HepG2 (cell line): Measurements from ENCODE around the gene RPL4. TPM values are rescaled to one million over a fixed set of nuclear protein-coding genes. Genes with fewer than 3 reads are reported as not detected.
A peak's percentile ranks its signal among the peaks of the same experiment; 100 is the strongest.

Experiments
- ATAC-seq: fragments of 200-7000 bp; cut with Tn5 transposase; 3 replicates; pipeline ENCODE4 v1.9.1; 2020; ENCODE audit warnings: mild to moderate bottlenecking, moderate library complexity
- BruUV-seq: library from RNA; stranded (reverse); fragments of 400-500 nt; replicated peaks from 2 replicates; lab custom pipeline; 2021; lab: Mats Ljungman, UMichigan
- CTCF ChIA-PET: fragments of 300-600 bp; formaldehyde crosslinking; extraction: SDS; loops from one replicate; lab custom pipeline; 2021; ENCODE audit warnings: low total read pairs, inconsistent platforms, low intra/inter-chr PET ratio; lab: Yijun Ruan, JAX
- POLR2A ChIA-PET: fragments of 350-600 bp; sonication (Branson Sonifier 250); formaldehyde crosslinking; loops from one replicate; lab custom pipeline; 2020; ENCODE audit warnings: antibody characterized with exemption, inconsistent platforms; lab: Yijun Ruan, JAX
- DNase-seq: peaks from one replicate; pipeline ENCODE4 v3.0.0-alpha.2; 2015; ENCODE audit warnings: low spot score
- FAIRE-seq: peaks from 3 replicates; lab custom pipeline; 2011; peaks lifted over from hg19 to GRCh38; lab: Jason Lieb, UNC
- H2AFZ ChIP-seq: one replicate; pipeline ENCODE4 v1.6.1; 2011; ENCODE audit warnings: low read length, inconsistent platforms
- H3K27ac ChIP-seq: fragments of 300-600 bp; 3 replicates; pipeline ENCODE4 v1.8.0; 2011; ENCODE audit warnings: mixed run types, mild to moderate bottlenecking, mixed read lengths, low read length, inconsistent platforms; ENCODE audit not compliant: insufficient read depth; ENCODE audit errors: extremely low read length
- H3K27me3 ChIP-seq, 2 experiments: fragments of 200-600 bp in 1 of 2; 2 replicates in 1 of 2; 3 replicates in 1 of 2; pipeline versions ENCODE4 v1.6.0 to v1.8.0; 2011; ENCODE audit warnings: low read length in 2 of 2, mild to moderate bottlenecking in 2 of 2, moderate library complexity in 2 of 2, inconsistent platforms in 1 of 2; ENCODE audit not compliant: insufficient read depth in 2 of 2, control insufficient read depth in 1 of 2
- H3K36me3 ChIP-seq, 2 experiments: fragments of 200-600 bp in 1 of 2; replicated peaks in 1 of 2; 2 replicates in 1 of 2; 3 replicates in 1 of 2; pipeline versions ENCODE4 v1.5.1 to v1.8.0; 2011; ENCODE audit warnings: low read length in 2 of 2, inconsistent platforms in 1 of 2; ENCODE audit not compliant: insufficient read depth in 2 of 2, control insufficient read depth in 1 of 2
- H3K4me1 ChIP-seq: 2 replicates; pipeline ENCODE4 v1.5.1; 2012; ENCODE audit warnings: low read length, inconsistent platforms; ENCODE audit not compliant: insufficient read depth
- H3K4me2 ChIP-seq: 2 replicates; pipeline ENCODE4 v1.6.0; 2011; ENCODE audit warnings: low read depth, low read length, inconsistent platforms
- H3K4me3 ChIP-seq, 3 experiments: fragments of 200-600 bp in 1 of 3; sonication (generic), shearing (Covaris generic) in 1 of 3; replicated peaks in 1 of 3; 2 replicates each; pipeline ENCODE4 v1.5.1; 2011 to 2016; ENCODE audit warnings: low read length in 3 of 3, inconsistent platforms in 2 of 3, low read depth in 2 of 3, mild to moderate bottlenecking in 2 of 3, control low read depth in 1 of 3, mixed read lengths in 1 of 3; ENCODE audit not compliant: insufficient read depth in 1 of 3
- H3K79me2 ChIP-seq: one replicate; pipeline ENCODE4 v1.6.1; 2011; ENCODE audit warnings: low read length, inconsistent platforms; ENCODE audit not compliant: insufficient read depth
- H3K9ac ChIP-seq: 2 replicates; pipeline ENCODE4 v1.6.0; 2011; ENCODE audit warnings: mild to moderate bottlenecking, low read depth, low read length, inconsistent platforms; ENCODE audit not compliant: insufficient read depth
- H3K9me3 ChIP-seq: 2 replicates; pipeline ENCODE4 v1.5.1; 2012; ENCODE audit warnings: mild to moderate bottlenecking, low read length
- H4K20me1 ChIP-seq: 2 replicates; pipeline ENCODE4 v1.6.0; 2011; ENCODE audit warnings: inconsistent platforms, mild to moderate bottlenecking, low read length, moderate library complexity; ENCODE audit not compliant: insufficient read depth
- ARNT ChIP-seq: fragments of 450-650 bp; IDR thresholded peaks from 2 replicates; pipeline ENCODE4 v1.6.1; 2017
- ATF7 ChIP-seq, 2 experiments: fragments of 450-650 bp in 1 of 2; sonication (generic) in 1 of 2; formaldehyde crosslinking in 1 of 2; IDR thresholded peaks; 2 replicates each; pipeline versions ENCODE4 v1.4.0 to v1.6.1; 2016 to 2020; ENCODE audit warnings: antibody characterized with exemption in 1 of 2, mild to moderate bottlenecking in 1 of 2, missing genetic modification reagents in 1 of 2
- DR1 ChIP-seq: sonication (generic); formaldehyde crosslinking; IDR thresholded peaks from 2 replicates; pipeline ENCODE4 v1.8.0; 2021; ENCODE audit warnings: mild to moderate bottlenecking, missing genetic modification reagents, inconsistent platforms
- GFI1 ChIP-seq: sonication (generic); formaldehyde crosslinking; IDR thresholded peaks from 2 replicates; pipeline ENCODE4 v1.5.0; 2020; ENCODE audit warnings: missing genetic modification reagents, mild to moderate bottlenecking, borderline replicate concordance
- MAFF ChIP-seq: IDR thresholded peaks from 2 replicates; pipeline ENCODE4 v1.6.1; 2011; ENCODE audit warnings: low read depth, low read length, improper control_type of control experiment
- MTF2 ChIP-seq: sonication (generic); formaldehyde crosslinking; IDR thresholded peaks from 2 replicates; pipeline ENCODE4 v1.5.0; 2020; ENCODE audit warnings: missing genetic modification reagents, borderline replicate concordance
- SETDB1 ChIP-seq: sonication (generic); formaldehyde crosslinking; IDR thresholded peaks from 2 replicates; pipeline ENCODE4 v1.5.1; 2020; ENCODE audit warnings: missing genetic modification reagents, mild to moderate bottlenecking, borderline replicate concordance
- TFE3 ChIP-seq: IDR thresholded peaks from 2 replicates; pipeline ENCODE4 v1.6.1; 2016
- TOPORS ChIP-seq: sonication (generic); formaldehyde crosslinking; IDR thresholded peaks from 2 replicates; pipeline ENCODE4 v1.8.0; 2023; ENCODE audit warnings: mild to moderate bottlenecking, missing genetic modification reagents
- ZFP62 ChIP-seq: sonication (generic); formaldehyde crosslinking; IDR thresholded peaks from 2 replicates; pipeline ENCODE4 v1.4.0; 2020; ENCODE audit warnings: missing genetic modification reagents
- ZNF343 ChIP-seq: sonication (generic); formaldehyde crosslinking; IDR thresholded peaks from 2 replicates; pipeline ENCODE4 v1.4.0; 2020; ENCODE audit warnings: mild to moderate bottlenecking, missing genetic modification reagents
- ZNF713 ChIP-seq: sonication (generic); formaldehyde crosslinking; IDR thresholded peaks from 2 replicates; pipeline ENCODE4 v1.4.0; 2020; ENCODE audit warnings: mild to moderate bottlenecking, missing genetic modification reagents
- WGBS: methylation state at CpG from one replicate; pipeline ENCODE4 v1.1.6; 2017; ENCODE audit warnings: low lambda C conversion rate; 5-methylcytosine and 5-hydroxymethylcytosine counted together
- in situ Hi-C: cut with HindIII; loops from 2 replicates; pipeline ENCODE4 v1.10.0; 2017; ENCODE audit warnings: low pct_unique_long_range_greater_than_20kb; ENCODE audit not compliant: extremely low pct_ligation_motif_present
- intact Hi-C: fragments of 100-400 bp; cut with micrococcal nuclease; formaldehyde crosslinking; loops from one replicate; pipeline ENCODE4 v1.10.0; 2022; ENCODE audit not compliant: unreplicated experiment
- polyA plus RNA-seq, 8 experiments: library from polyadenylated mRNA; depleted of rRNA in 3 of 8; stranded (reverse) in 7 of 8; unstranded in 1 of 8; fragments of >200 nt; fragmentation: Illumina TruSeq in 4 of 8; extraction: Trizol in 4 of 8; gene quantifications; 2 replicates each; pipeline versions ENCODE4 v1.2.1 to v1.2.3, GENCODE V29; 2011 to 2016; ENCODE audit warnings: low read depth in 4 of 8, missing spikeins in 1 of 8, mixed read lengths in 1 of 8; ENCODE audit not compliant: insufficient read depth in 1 of 8
- total RNA-seq, 5 experiments: library from RNA; depleted of rRNA; stranded (reverse); fragments of >200 nt; fragmentation: Illumina TruSeq; extraction: Trizol; gene quantifications; 2 replicates each; pipeline ENCODE4 v1.2.3, GENCODE V29; 2016; ENCODE audit warnings: low read depth in 1 of 5
- TF ChIP-seq, protein P1 (sequence below): sonication (generic); formaldehyde crosslinking; IDR thresholded peaks from 2 replicates; pipeline ENCODE4 v1.4.0; 2020; ENCODE audit warnings: mild to moderate bottlenecking, low read depth, missing genetic modification reagents

Gene RPL4
- total and polyA plus RNA-seq, 2 of the 13 experiments (the other 11 are each of a cell fraction or from before 2014, with no cell fraction given) = 3,630 to 3,960 TPM

DNA sequence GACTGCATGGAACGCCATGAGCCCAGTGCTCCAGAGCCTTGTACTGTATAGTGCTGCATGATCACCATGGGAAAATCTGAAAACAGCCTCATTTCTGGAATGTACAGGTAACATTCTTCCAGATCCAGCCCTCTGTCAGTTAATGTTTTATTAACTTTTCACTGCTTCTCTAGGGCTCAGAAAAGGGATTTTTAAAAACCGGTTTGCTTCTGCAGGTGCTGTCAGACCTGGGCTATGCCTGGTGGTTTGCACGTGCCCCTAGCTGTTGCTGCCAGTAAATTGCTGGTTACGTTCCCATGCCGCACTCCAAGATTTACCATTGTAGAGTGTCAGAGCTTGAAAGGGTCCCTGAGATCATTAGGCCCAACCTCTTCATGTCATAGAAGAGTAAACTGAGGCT lies 16.1 kb downstream of the RPL4 start:
- Histone ChIP-seq H3K4me3 (no peak overlapping the region), H3K36me3 (peaks cover 16 to 65% of the 10 kb centered on the region in 2 experiments), H3K9ac (no peak overlapping the region), H4K20me1 (no peaks in the 10 kb centered on the region), H2AFZ (no peak overlapping the region), H3K79me2 (no peaks in the 10 kb centered on the region), H3K4me2 (no peak overlapping the region), H3K4me1 (no peaks in the 10 kb centered on the region), H3K27ac (no peak overlapping the region), H3K9me3 (no peaks in the 10 kb centered on the region), H3K27me3 (no peaks in the 10 kb centered on the region)
- TF ChIP-seq ZNF343 (CRISPR knock-in tag) (no peak), DR1 (CRISPR knock-in tag) (no peak), MTF2 (no peak), ZNF713 (CRISPR knock-in tag) (no peak), ARNT (no peak), TOPORS (no peak), SETDB1 (no peak), GFI1 (no peak), ZFP62 (no peak), ATF7 (IDR thresholded peaks at IDR 0.05) (no peak), ATF7 (CRISPR knock-in tag; IDR thresholded peaks at IDR 0.05) (no peak), TFE3 (CRISPR knock-in tag) (no peak), MAFF (no peak)
- TF ChIP-seq, protein P1, sequence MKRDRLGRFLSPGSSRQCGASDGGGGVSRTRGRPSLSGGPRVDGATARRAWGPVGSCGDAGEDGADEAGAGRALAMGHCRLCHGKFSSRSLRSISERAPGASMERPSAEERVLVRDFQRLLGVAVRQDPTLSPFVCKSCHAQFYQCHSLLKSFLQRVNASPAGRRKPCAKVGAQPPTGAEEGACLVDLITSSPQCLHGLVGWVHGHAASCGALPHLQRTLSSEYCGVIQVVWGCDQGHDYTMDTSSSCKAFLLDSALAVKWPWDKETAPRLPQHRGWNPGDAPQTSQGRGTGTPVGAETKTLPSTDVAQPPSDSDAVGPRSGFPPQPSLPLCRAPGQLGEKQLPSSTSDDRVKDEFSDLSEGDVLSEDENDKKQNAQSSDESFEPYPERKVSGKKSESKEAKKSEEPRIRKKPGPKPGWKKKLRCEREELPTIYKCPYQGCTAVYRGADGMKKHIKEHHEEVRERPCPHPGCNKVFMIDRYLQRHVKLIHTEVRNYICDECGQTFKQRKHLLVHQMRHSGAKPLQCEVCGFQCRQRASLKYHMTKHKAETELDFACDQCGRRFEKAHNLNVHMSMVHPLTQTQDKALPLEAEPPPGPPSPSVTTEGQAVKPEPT = no peak
- ChIA-PET POLR2A (interaction anchor here (1.3 to 2.0 kb wide), 2 partner anchors 8 to 10 kb away, joined by 3 to 4 read pairs; no protein-coding TSS in a partner anchor), CTCF (no interaction called here)
- ATAC-seq = peak; percentile 14; the same call in 1 of the 3 replicates
- no TSS peak for BruUV-seq
- 96% methylated on average over 4 of the region's 5 CpGs for whole genome bisulfite sequencing
- intact Hi-C loops (no loop called here), in situ Hi-C loops (loop anchor here (25.0 kb wide), 1 partner anchor 101 kb away; the partner anchor contains the start of gene MAP2K1)
- no peak for DNase-seq
- no peak for FAIRE-seq
